ENCODE measurements around the gene PLPP2.

DNA sequence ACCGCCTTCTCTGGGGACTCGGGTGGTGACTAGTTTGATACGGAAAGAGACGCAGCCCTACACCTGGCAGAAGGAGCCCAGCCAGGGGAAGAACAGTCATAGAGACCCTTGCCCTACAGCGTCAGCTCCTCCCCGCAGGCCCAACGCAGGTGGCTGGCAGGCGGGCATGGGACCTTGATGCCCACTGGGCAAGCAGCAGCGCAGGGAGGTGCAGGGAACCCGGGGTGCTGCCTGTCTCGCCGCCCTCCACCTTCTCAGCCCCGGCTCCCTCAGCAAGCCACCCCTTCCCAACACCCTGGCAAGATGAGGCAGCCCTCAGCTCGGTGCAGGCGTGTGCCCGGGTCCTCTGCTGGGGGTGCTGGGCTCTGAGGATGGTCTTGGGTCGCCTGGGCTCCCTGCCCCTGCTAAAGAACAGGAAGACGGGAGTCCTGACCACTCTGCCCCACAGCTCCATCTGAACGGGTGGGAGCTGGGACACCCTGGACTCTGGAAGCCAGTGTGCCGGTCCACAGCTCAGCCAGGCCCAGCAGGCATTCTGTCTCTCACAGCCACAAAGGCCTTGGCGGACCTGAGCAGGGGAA is 44.4 kb upstream of the PLPP2 start:
- no peak for TF ChIP-seq EP300 (IDR thresholded peaks at IDR 0.05)
- no peak for TF ChIP-seq CTCF (IDR thresholded peaks at IDR 0.05)
- no peak for TF ChIP-seq POLR2AphosphoS5 (IDR thresholded peaks at IDR 0.05)
- no peak for TF ChIP-seq POLR2A (IDR thresholded peaks at IDR 0.05)

Measured in upper lobe of left lung (tissue), 4 donors.